Heart left ventricle (tissue), 16 donors: Measurements from ENCODE around the gene TTLL9. TPM values are rescaled to one million over a fixed set of nuclear protein-coding genes. Genes with fewer than 3 reads are reported as not detected.

Source experiments
- ATAC-seq, 4 donors: fragments of 200-7000 bp; cut with Tn5 transposase; one replicate each; pipeline ENCODE4 v1.9.1; 2020 to 2022; ENCODE audit warnings: moderate library complexity in 4 of 4, mild to moderate bottlenecking in 3 of 4, moderate number of reproducible peaks in 1 of 4
- DNase-seq, 5 donors: peaks; one replicate each; pipeline ENCODE4 v3.0.0-alpha.2; 2020
- H3K27ac ChIP-seq, 12 donors: fragments of 200-600 bp; sonication (generic) in 4 of 12; one replicate each; pipeline versions ENCODE4 v1.5.0 to v1.8.0; 2016 to 2022; ENCODE audit warnings: mild to moderate bottlenecking in 2 of 12
- H3K27me3 ChIP-seq, 9 donors: fragments of 200-600 bp; sonication (generic) in 2 of 9; one replicate each; pipeline versions ENCODE4 v1.5.1 to v1.8.0; 2016 to 2022; ENCODE audit warnings: mild to moderate bottlenecking in 3 of 9
- H3K36me3 ChIP-seq, 9 donors: fragments of 200-600 bp; sonication (generic) in 2 of 9; one replicate each; pipeline versions ENCODE4 v1.5.0 to v1.8.0; 2018 to 2022; ENCODE audit warnings: mild to moderate bottlenecking in 2 of 9
- H3K4me1 ChIP-seq, 12 donors: fragments of 200-600 bp; sonication (generic) in 4 of 12; one replicate each; pipeline versions ENCODE4 v1.5.0 to v1.8.0; 2016 to 2022; ENCODE audit warnings: mild to moderate bottlenecking in 3 of 12
- H3K4me3 ChIP-seq, 12 donors: fragments of 200-600 bp; sonication (generic) in 4 of 12; one replicate each; pipeline versions ENCODE4 v1.5.0 to v1.8.0; 2017 to 2022; ENCODE audit warnings: mild to moderate bottlenecking in 9 of 12, moderate library complexity in 4 of 12
- H3K9me3 ChIP-seq, 12 donors: fragments of 200-600 bp; sonication (generic) in 4 of 12; one replicate each; pipeline versions ENCODE4 v1.5.0 to v1.8.0; 2016 to 2022; ENCODE audit warnings: mild to moderate bottlenecking in 1 of 12
- POLR2A ChIP-seq, 2 donors: fragments of 450-650 bp; IDR thresholded peaks; one replicate each; pipeline ENCODE4 v1.6.1; 2017; ENCODE audit warnings: antibody characterized with exemption in 2 of 2, mild to moderate bottlenecking in 2 of 2, moderate library complexity in 2 of 2
- WGBS, 4 donors: extraction: QIAGEN DNeasy Blood & Tissue Kit in 2 of 4; methylation state at CpG; one replicate each; pipeline versions ENCODE4 v1.1.5 to v1.1.7; 2013 to 2018; 5-methylcytosine and 5-hydroxymethylcytosine counted together
- intact Hi-C, 10 donors: fragments of 100-400 bp; cut with DNase I; formaldehyde crosslinking; loops; one replicate each; pipeline versions ENCODE4 v1.11.1 to v1.14.2; 2022
- polyA plus RNA-seq, 2 donors: library from polyadenylated mRNA; stranded (reverse); fragments of 200-250 nt; gene quantifications; one replicate each; pipeline ENCODE4 v1.2.3, GENCODE V29; 2013
- total RNA-seq, 9 donors: library from RNA; depleted of rRNA in 2 of 9; stranded (reverse); fragments of >200 nt in 2 of 9; fragmentation: NEBNext Ultra II Directional in 3 of 9; extraction: Animal tissue kit (Norgen Biotek cat#: 25700) in 3 of 9; gene quantifications; one replicate each; pipeline versions ENCODE4 v1.1.0 to v1.2.4, GENCODE V29; 2016 to 2023
- TF ChIP-seq, protein P1 (sequence below), 12 donors: fragments of 200-600 bp; sonication (generic) in 4 of 12; IDR thresholded peaks; one replicate each; pipeline versions ENCODE4 v1.5.0 to v1.8.0; 2018 to 2022; ENCODE audit warnings: antibody characterized with exemption in 12 of 12, mild to moderate bottlenecking in 5 of 12
- donor health status: ischemic (EF 13 %, LVEDD 7.1; RV severe dilation, severe dysfunction).
- donor health status: healthy with polysubstance abuse.
- donor health status: DM: no; HTN: yes; CAD: no.
- donor health status: DM: no; HTN: no; CAD: no.
- donor health status: ischemic (EF 25% LVEDD 6.9; RV normal size, moderate dysfunction).
- donor health status: ischemic (EF 25% LVEDD 5.7; RV mildly dilated, moderate dysfunction).
- donor health status: healthy.
- donor health status: DM: yes; HTN: yes; CAD: no.
- donor health status: ischemic (EF 35%, LVEDD 5.7; RV mildly dilated, moderate dysfunction).
- donor health status: nonischemic (EF 11% LVEDD 7.7; RV severe dilation, severe dysfunction).
- donor health status: DM: yes; HTN: yes; CAD: no.
- donor health status: PGD.
- donor health status: ischemic (EF 29% LVEDD 5.4; RV normal size, mild dysfunction).
- donor health status: nonischemic (EF 23%, LVEDD 6.1; RV moderate dilation, normal function).

The TTLL9 gene
- total and polyA plus RNA-seq, 11 donors = not detected

DNA sequence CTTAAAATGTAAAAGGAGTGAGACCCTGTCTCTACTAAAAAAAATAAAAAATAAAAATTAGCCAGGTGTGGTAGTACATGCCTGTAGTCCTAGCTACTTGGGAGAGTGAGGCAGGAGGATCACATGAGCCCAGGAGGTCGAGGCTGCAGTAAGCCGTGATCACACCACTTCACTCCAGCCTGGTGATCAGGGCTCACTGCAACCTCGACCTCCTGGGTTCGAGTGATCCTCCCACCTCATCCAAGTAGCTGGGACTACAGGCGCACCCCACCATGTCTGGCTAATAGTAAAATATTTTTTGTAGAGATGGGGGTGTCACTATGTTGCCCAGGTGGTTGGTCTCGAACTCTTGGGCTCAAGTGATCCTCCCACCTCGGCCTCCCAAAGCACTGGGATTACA lies 17.0 kb upstream of the TTLL9 start:
- no peak overlapping the region for H3K27ac ChIP-seq
- WGBS, 4 donors = 79 to 84% (median 80%) methylated on average over 7 of the region's 7 CpGs
- no peaks in the 10 kb centered on the region for H3K9me3 ChIP-seq
- TF ChIP-seq, protein P1, sequence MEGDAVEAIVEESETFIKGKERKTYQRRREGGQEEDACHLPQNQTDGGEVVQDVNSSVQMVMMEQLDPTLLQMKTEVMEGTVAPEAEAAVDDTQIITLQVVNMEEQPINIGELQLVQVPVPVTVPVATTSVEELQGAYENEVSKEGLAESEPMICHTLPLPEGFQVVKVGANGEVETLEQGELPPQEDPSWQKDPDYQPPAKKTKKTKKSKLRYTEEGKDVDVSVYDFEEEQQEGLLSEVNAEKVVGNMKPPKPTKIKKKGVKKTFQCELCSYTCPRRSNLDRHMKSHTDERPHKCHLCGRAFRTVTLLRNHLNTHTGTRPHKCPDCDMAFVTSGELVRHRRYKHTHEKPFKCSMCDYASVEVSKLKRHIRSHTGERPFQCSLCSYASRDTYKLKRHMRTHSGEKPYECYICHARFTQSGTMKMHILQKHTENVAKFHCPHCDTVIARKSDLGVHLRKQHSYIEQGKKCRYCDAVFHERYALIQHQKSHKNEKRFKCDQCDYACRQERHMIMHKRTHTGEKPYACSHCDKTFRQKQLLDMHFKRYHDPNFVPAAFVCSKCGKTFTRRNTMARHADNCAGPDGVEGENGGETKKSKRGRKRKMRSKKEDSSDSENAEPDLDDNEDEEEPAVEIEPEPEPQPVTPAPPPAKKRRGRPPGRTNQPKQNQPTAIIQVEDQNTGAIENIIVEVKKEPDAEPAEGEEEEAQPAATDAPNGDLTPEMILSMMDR (IDR thresholded peaks at IDR 0.05) = no peak
- no peak for TF ChIP-seq POLR2A (IDR thresholded peaks at IDR 0.05)
- no peak for DNase-seq
- peaks cover 0 to 9% (median 0%) of the 10 kb centered on the region in 12 donors for H3K4me1 ChIP-seq
- no peak overlapping the region for H3K4me3 ChIP-seq
- intact Hi-C loops = loop anchor here (2.0 to 10.0 kb wide), 10 partner anchors 99 to 241 kb away; partner anchors contain the start of gene PDRG1 (in 2 of the 10)
- no peaks in the 10 kb centered on the region for H3K36me3 ChIP-seq
- no peak for ATAC-seq
- H3K27me3 ChIP-seq = peaks cover 0 to 77% (median 19%) of the 10 kb centered on the region in 9 donors

DNA sequence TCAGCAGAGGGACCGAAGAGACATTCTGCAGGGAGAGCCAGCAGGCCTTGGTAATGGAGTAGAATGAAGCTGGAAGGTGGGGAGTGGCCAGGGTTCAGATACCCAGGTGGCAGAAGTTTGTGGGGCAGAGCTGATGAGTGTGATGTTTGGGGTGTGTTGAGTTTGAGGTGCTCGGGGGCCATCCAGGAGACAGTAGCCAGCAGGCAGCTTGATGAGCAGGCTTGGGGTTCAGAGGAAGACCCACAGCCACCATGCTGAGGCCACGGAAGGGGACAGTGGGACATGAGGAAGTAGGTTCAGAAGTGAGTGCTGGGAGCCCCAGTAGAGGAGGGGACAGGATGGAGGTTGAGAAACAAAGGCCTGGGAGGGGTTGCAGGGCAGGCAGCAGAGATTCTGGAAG lies 13.9 kb upstream of the TTLL9 start:
- Histone ChIP-seq H3K27ac (no peak overlapping the region), H3K36me3 (no peaks in the 10 kb centered on the region), H3K4me1 (peaks cover 4 to 21% (median 14%) of the 10 kb centered on the region in 12 donors), H3K27me3 (peaks cover 0 to 47% (median 18%) of the 10 kb centered on the region in 9 donors), H3K4me3 (no peak overlapping the region), H3K9me3 (no peaks in the 10 kb centered on the region)
- TF ChIP-seq, protein P1 (IDR thresholded peaks at IDR 0.05) = no peak
- TF ChIP-seq POLR2A (IDR thresholded peaks at IDR 0.05) = no peak
- no peak for ATAC-seq
- 60 to 70% (median 64%) methylated on average over 3 of the region's 3 CpGs for WGBS, 4 donors
- no peak for DNase-seq
- intact Hi-C loops = loop anchor here in 4 of 10 donors (2.0 to 10.0 kb wide), 3 partner anchors 90 to 238 kb away; no protein-coding TSS in a partner anchor

DNA sequence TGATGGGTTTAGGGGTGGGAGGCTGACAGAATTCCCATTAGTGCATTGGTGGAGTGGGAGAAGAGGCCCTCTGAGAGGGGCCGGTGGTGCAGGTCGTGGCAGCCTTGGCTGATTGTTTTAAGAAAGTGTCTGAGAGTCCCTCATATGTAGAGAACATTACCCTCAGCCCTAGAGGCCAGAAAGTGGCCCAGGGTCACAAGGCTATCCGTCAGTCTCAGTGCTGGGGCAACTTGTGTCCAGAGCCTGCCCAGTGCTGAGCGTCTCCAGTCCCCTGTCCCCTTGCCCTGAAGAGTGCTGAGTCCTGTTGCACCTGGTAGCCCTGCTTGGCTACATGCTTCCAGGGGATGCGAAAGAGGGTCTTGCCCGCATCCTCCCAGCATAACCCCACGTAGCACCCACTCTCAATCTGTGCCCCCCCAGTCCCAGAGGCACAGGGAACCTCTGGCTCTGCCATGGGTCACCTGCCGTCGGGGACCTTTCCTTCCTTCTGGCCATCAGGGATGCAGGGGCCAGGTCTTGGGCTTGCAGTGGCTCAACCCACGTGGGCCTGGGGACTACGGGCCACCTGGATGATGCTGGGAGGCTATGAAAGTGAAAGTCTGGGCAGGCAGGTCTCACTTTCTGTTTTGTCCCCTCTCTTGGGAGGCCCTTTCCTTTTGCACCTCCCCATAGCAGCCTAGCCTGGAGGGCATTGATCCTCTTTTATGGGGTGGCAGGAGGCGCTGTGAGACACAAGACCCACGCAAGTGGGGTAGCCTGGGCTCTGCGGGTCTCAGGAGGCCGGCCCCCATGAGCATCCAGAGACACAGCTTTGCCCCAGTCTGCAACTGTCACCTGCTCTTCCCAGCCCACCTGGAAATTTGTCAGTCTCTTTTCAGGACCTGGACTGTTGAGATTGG lies 12.3 kb upstream of the TTLL9 start:
- WGBS, 4 donors = 73 to 82% (median 81%) methylated on average over 11 to 15 of the region's 15 CpGs
- H3K9me3 ChIP-seq = no peaks in the 10 kb centered on the region
- no peak overlapping the region for H3K4me3 ChIP-seq
- no peaks in the 10 kb centered on the region for H3K36me3 ChIP-seq
- TF ChIP-seq, protein P1 (IDR thresholded peaks at IDR 0.05) = no peak
- no peak for TF ChIP-seq POLR2A (IDR thresholded peaks at IDR 0.05)
- intact Hi-C loops = loop anchor here in 4 of 10 donors (2.0 to 10.0 kb wide), 3 partner anchors 89 to 237 kb away; no protein-coding TSS in a partner anchor
- peaks cover 4 to 22% (median 13%) of the 10 kb centered on the region in 12 donors for H3K4me1 ChIP-seq
- ATAC-seq (no peak), DNase-seq (no peak)
- peaks cover 0 to 43% (median 8%) of the 10 kb centered on the region in 9 donors for H3K27me3 ChIP-seq
- no peak overlapping the region for H3K27ac ChIP-seq

DNA sequence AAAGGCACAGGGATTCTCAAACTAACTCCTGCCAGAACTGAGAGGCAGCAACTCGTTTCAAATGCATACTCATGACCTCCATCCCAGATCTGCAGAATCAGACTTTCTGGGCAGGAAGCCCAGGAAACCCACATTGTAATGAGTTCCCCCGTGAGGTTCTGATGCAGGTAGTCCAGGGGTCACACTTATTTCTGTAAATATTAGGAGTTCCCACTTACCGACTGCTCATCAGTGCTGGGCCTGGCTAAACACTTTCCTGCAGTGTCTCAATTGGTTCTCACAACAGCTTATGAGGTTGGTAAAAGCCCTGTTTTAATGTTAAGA lies 11.7 kb upstream of the TTLL9 start:
- WGBS, 4 donors = 45 to 64% (median 56%) methylated on average over 3 of the region's 3 CpGs
- Histone ChIP-seq H3K4me3 (no peak overlapping the region), H3K36me3 (no peaks in the 10 kb centered on the region), H3K9me3 (no peaks in the 10 kb centered on the region), H3K4me1 (peaks cover 4 to 22% (median 13%) of the 10 kb centered on the region in 12 donors), H3K27me3 (peaks cover 0 to 42% (median 8%) of the 10 kb centered on the region in 9 donors), H3K27ac (no peak overlapping the region)
- ATAC-seq (no peak), DNase-seq (no peak)
- no peak for TF ChIP-seq POLR2A (IDR thresholded peaks at IDR 0.05)
- TF ChIP-seq, protein P1 (IDR thresholded peaks at IDR 0.05) = no peak
- intact Hi-C loops = loop anchor here in 3 of 10 donors (10.0 kb wide), 2 partner anchors 176 to 236 kb away; no protein-coding TSS in a partner anchor
